Neuronal stem cell (in vitro differentiated cells): ENCODE results near the gene UXS1.

Source experiments
- DNase-seq: peaks from one replicate; pipeline ENCODE4 v3.0.0-alpha.2; 2013; ENCODE audit warnings: low spot score
- H2AFZ ChIP-seq: one replicate; pipeline ENCODE4 v1.6.1; 2013; ENCODE audit warnings: mild to moderate bottlenecking, low read length, inconsistent platforms
- H2AK5ac ChIP-seq: 2 replicates; pipeline ENCODE4 v1.6.1; 2013; ENCODE audit warnings: low read depth, mild to moderate bottlenecking, inconsistent platforms, low read length, moderate library complexity, mixed read lengths
- H2BK120ac ChIP-seq: 2 replicates; pipeline ENCODE4 v1.6.1; 2013; ENCODE audit warnings: low read depth, mild to moderate bottlenecking, inconsistent platforms, low read length, moderate library complexity, mixed read lengths
- H2BK12ac ChIP-seq: one replicate; pipeline ENCODE4 v1.6.1; 2013; ENCODE audit warnings: low read length, inconsistent platforms
- H2BK15ac ChIP-seq: 2 replicates; pipeline ENCODE4 v1.6.1; 2013; ENCODE audit warnings: mild to moderate bottlenecking, low read length, inconsistent platforms, mixed read lengths
- H2BK5ac ChIP-seq: one replicate; pipeline ENCODE4 v1.6.1; 2013; ENCODE audit warnings: inconsistent platforms, mild to moderate bottlenecking, low read length, moderate library complexity
- H3K14ac ChIP-seq: one replicate; pipeline ENCODE4 v1.6.1; 2013; ENCODE audit warnings: low read length, inconsistent platforms
- H3K18ac ChIP-seq: 2 replicates; pipeline ENCODE4 v1.6.1; 2013; ENCODE audit warnings: low read length, inconsistent platforms
- H3K23ac ChIP-seq: 2 replicates; pipeline ENCODE4 v1.6.1; 2013; ENCODE audit warnings: low read depth, mild to moderate bottlenecking, mixed read lengths, low read length, inconsistent platforms; ENCODE audit not compliant: poor library complexity
- H3K27ac ChIP-seq: replicated peaks from 3 replicates; pipeline ENCODE4 v1.5.1; 2013; ENCODE audit warnings: low read length, inconsistent platforms
- H3K27me3 ChIP-seq, 3 experiments: 2 replicates each; pipeline ENCODE4 v1.6.1; 2013; ENCODE audit warnings: low read length in 3 of 3, mild to moderate bottlenecking in 2 of 3, inconsistent platforms in 1 of 3, low read depth in 1 of 3, mixed read lengths in 1 of 3, moderate library complexity in 1 of 3; ENCODE audit not compliant: control insufficient read depth in 3 of 3, insufficient read depth in 3 of 3
- H3K36me3 ChIP-seq, 2 donors: replicated peaks in 1 of 2; 2 replicates each; pipeline ENCODE4 v1.6.1; 2013; ENCODE audit warnings: low read length in 2 of 2; ENCODE audit not compliant: control insufficient read depth in 2 of 2, insufficient read depth in 2 of 2
- H3K4ac ChIP-seq: 2 replicates; pipeline ENCODE4 v1.6.1; 2013; ENCODE audit warnings: inconsistent platforms, mild to moderate bottlenecking, low read length, moderate library complexity
- H3K4me1 ChIP-seq, 2 donors: 1 replicate in 1 of 2; 2 replicates in 1 of 2; pipeline ENCODE4 v1.6.1; 2013; ENCODE audit warnings: low read length in 2 of 2, low read depth in 1 of 2; ENCODE audit not compliant: control insufficient read depth in 2 of 2, insufficient read depth in 1 of 2
- H3K4me2 ChIP-seq: one replicate; pipeline ENCODE4 v1.6.1; 2013; ENCODE audit warnings: mild to moderate bottlenecking, low read length, inconsistent platforms; ENCODE audit not compliant: insufficient read depth, poor library complexity, severe bottlenecking
- H3K4me3 ChIP-seq, 2 donors: 2 replicates each; pipeline ENCODE4 v1.5.1; 2013; ENCODE audit warnings: low read length in 2 of 2, mild to moderate bottlenecking in 2 of 2, inconsistent platforms in 1 of 2, moderate library complexity in 1 of 2
- H3K79me1 ChIP-seq: one replicate; pipeline ENCODE4 v1.6.1; 2013; ENCODE audit warnings: low read depth, mild to moderate bottlenecking, inconsistent platforms, low read length, moderate library complexity
- H3K9ac ChIP-seq: one replicate; pipeline ENCODE4 v1.6.1; 2013; ENCODE audit warnings: mild to moderate bottlenecking, low read depth, low read length, inconsistent platforms; ENCODE audit not compliant: poor library complexity
- H3K9me3 ChIP-seq, 2 donors: replicated peaks in 1 of 2; 2 replicates each; pipeline versions ENCODE3 to v1.6.1; 2013; ENCODE audit warnings: low read length in 2 of 2, mild to moderate bottlenecking in 2 of 2, inconsistent platforms in 1 of 2, low read depth in 1 of 2, mixed read lengths in 1 of 2, moderate library complexity in 1 of 2; ENCODE audit not compliant: control insufficient read depth in 2 of 2, insufficient read depth in 1 of 2
- H4K8ac ChIP-seq: one replicate; pipeline ENCODE4 v1.6.1; 2013; ENCODE audit warnings: low read depth, mild to moderate bottlenecking, inconsistent platforms, low read length, moderate library complexity
- H4K91ac ChIP-seq: one replicate; pipeline ENCODE4 v1.6.1; 2013; ENCODE audit warnings: low read length, low read depth, mild to moderate bottlenecking, inconsistent platforms; ENCODE audit not compliant: poor library complexity
- WGBS, 2 donors: extraction: QIAGEN DNeasy Blood & Tissue Kit; methylation state at CpG; one replicate each; pipeline ENCODE4 v1.1.7; 2013; ENCODE audit warnings: missing lambda C conversion rate in 2 of 2, mixed read lengths in 1 of 2; ENCODE audit not compliant: insufficient read length in 2 of 2, insufficient replicate concordance in 1 of 2; ENCODE audit errors: extremely low coverage in 2 of 2; 5-methylcytosine and 5-hydroxymethylcytosine counted together

Gene UXS1

GRCh38 chr2:106097038-106098000 lies 96.8 kb downstream of the UXS1 start:
- H3K4ac ChIP-seq, result no peak overlapping the region
- H3K27me3 ChIP-seq, result no peaks in the 10 kb centered on the region
- H3K9me3 ChIP-seq, result no peaks in the 10 kb centered on the region
- H3K23ac ChIP-seq, result peak overlapping the region; percentile 5
- no peak overlapping the region for H2AK5ac ChIP-seq
- H3K4me1 ChIP-seq, result peaks cover 0 to 8% of the 10 kb centered on the region in 2 donors
- H2BK12ac ChIP-seq, result no peak overlapping the region
- no peak overlapping the region for H3K4me2 ChIP-seq
- no peak overlapping the region for H4K8ac ChIP-seq
- H2BK15ac ChIP-seq, result no peak overlapping the region
- no peak overlapping the region for H3K27ac ChIP-seq
- H3K18ac ChIP-seq, result peak overlapping the region; percentile 77
- no peak overlapping the region for H2BK5ac ChIP-seq
- H2BK120ac ChIP-seq, result no peak overlapping the region
- peak overlapping the region; percentile 58 for H3K14ac ChIP-seq
- H3K79me1 ChIP-seq, result no peaks in the 10 kb centered on the region
- peaks cover 23 to 88% of the 10 kb centered on the region in 2 donors for H3K36me3 ChIP-seq
- no peak for DNase-seq
- no peak overlapping the region for H2AFZ ChIP-seq
- H4K91ac ChIP-seq, result no peak overlapping the region
- H3K9ac ChIP-seq, result no peak overlapping the region
- no CpG with 5 or more reads among the region's 26 CpGs for WGBS, 2 donors
- H3K4me3 ChIP-seq, result no peak overlapping the region

GRCh38 chr2:106096299-106097037 lies 97.6 kb downstream of the UXS1 start:
- Histone ChIP-seq H3K4me1 (peaks cover 0 to 8% of the 10 kb centered on the region in 2 donors), H3K23ac (peak overlapping the region; percentile 5), H2AFZ (no peak overlapping the region), H2BK5ac (no peak overlapping the region), H3K9me3 (peaks cover under 1% of the 10 kb centered on the region in 2 donors), H3K9ac (no peak overlapping the region), H3K27ac (no peak overlapping the region), H3K4me2 (no peak overlapping the region), H3K27me3 (no peaks in the 10 kb centered on the region), H3K79me1 (no peaks in the 10 kb centered on the region), H2BK15ac (no peak overlapping the region), H2BK12ac (no peak overlapping the region), H3K18ac (no peak overlapping the region), H3K36me3 (peaks cover 23 to 93% of the 10 kb centered on the region in 2 donors), H4K91ac (no peak overlapping the region), H3K4me3 (no peak overlapping the region), H2BK120ac (no peak overlapping the region), H2AK5ac (no peak overlapping the region), H3K4ac (no peak overlapping the region), H4K8ac (no peak overlapping the region), H3K14ac (no peak overlapping the region)
- DNase-seq, result no peak
- WGBS, 2 donors, result no CpG with 5 or more reads among the region's 12 CpGs

GRCh38 chr2:106095478-106096298 lies 98.4 kb downstream of the UXS1 start:
- H3K27me3 ChIP-seq, result no peaks in the 10 kb centered on the region
- H3K4ac ChIP-seq, result no peak overlapping the region
- H3K36me3 ChIP-seq, result peaks cover 21 to 88% of the 10 kb centered on the region in 2 donors
- H3K79me1 ChIP-seq, result no peaks in the 10 kb centered on the region
- no peak overlapping the region for H2AK5ac ChIP-seq
- no peak overlapping the region for H2BK120ac ChIP-seq
- H3K23ac ChIP-seq, result no peak overlapping the region
- H2BK15ac ChIP-seq, result no peak overlapping the region
- H3K4me3 ChIP-seq, result no peak overlapping the region
- no peak overlapping the region for H2AFZ ChIP-seq
- H3K4me2 ChIP-seq, result no peak overlapping the region
- peaks cover 4 to 5% of the 10 kb centered on the region in 2 donors for H3K9me3 ChIP-seq
- no peak for DNase-seq
- no peak overlapping the region for H3K9ac ChIP-seq
- H2BK12ac ChIP-seq, result no peak overlapping the region
- 100% methylated on average over 1 of the region's 21 CpGs; no CpG with 5 or more reads in 1 of the 2 donors for WGBS, 2 donors
- H4K91ac ChIP-seq, result no peak overlapping the region
- no peak overlapping the region for H3K14ac ChIP-seq
- no peak overlapping the region for H3K27ac ChIP-seq
- no peak overlapping the region for H2BK5ac ChIP-seq
- H3K4me1 ChIP-seq, result peaks cover 0 to 8% of the 10 kb centered on the region in 2 donors
- no peak overlapping the region for H4K8ac ChIP-seq
- peak overlapping the region; percentile 13 for H3K18ac ChIP-seq
